ENCODE measurements around the gene CHSY1. TPM values are rescaled to one million over a fixed set of nuclear protein-coding genes. Genes with fewer than 3 reads are reported as not detected.

Gene CHSY1
- total RNA-seq, 2 experiments from 2014 or later = 5.8 to 6.7 TPM

DNA sequence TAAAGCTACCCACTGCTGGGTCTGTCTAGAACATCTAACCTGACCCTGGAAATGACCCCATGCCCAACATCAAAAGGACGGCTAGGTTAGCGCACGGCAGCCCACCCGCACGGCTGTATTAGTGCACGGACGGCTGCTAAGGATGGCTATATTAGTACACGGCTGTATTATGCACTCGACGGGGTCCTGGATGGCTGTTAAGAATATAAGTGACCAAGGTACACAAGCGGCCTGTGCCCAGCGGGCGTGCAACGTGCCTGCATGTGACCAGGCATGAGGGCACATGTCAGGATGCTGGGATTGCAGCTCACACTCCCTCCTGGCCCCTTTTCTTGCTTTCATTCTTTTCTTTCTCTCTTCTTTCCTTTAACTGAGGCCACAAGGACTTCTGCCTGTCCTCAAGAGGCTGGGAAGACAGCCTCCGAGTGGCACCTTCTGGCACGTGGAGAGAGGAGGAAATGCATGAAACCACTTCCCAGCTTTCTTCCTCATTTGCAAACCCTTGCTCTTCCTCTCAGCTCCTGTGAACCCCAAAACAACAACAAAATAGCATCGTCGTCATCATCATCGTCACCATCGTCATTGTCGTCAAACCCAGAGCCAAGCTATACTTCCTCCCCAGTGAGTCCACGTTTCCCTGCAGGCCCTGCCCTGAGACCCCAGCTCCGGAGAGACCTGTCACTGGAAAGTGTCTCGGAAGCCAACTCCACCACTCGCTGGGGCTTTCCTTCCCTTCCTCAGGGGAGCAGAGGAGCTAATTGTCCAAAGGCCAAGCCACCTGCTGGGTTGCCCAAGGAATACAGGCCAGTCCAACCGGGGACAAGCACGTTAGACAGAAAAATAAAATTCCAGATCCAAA, 101.8 kb downstream of the CHSY1 start:
- H3K4me1 Mint-ChIP-seq (ENCODE audit: low read depth) = peaks cover 6% of the 10 kb centered on the region
- Histone ChIP-seq H3K27ac (ENCODE audit: low read depth in 1 of 2, low read length in 2 of 2) (no peak overlapping the region), H3K27me3 (ENCODE audit: control insufficient read depth in 1 of 2, insufficient read depth in 2 of 2, low read length in 2 of 2) (peaks cover 0 to 2% of the 10 kb centered on the region in 2 experiments), H3K4me3 (ENCODE audit: low read length) (no peak overlapping the region), H3K36me3 (ENCODE audit: insufficient read depth, low read length) (no peaks in the 10 kb centered on the region), H3K9me3 (ENCODE audit: control insufficient read depth in 1 of 2, insufficient read depth in 1 of 2, low read length in 2 of 2) (peaks cover 0 to 4% of the 10 kb centered on the region in 2 experiments), H3K4me1 (ENCODE audit: insufficient read depth, low read length) (peaks cover 3% of the 10 kb centered on the region)
- POLR2A ChIA-PET = interaction anchor here (0.7 kb wide), 1 partner anchor 25 kb away, joined by 3 read pairs; no protein-coding TSS in a partner anchor
- H3K4me3 Mint-ChIP-seq = no peak overlapping the region
- no peaks in the 10 kb centered on the region for H3K36me3 Mint-ChIP-seq (ENCODE audit: low read depth)
- ATAC-seq (ENCODE audit: poor library complexity) (no peak), DNase-seq (no peak)
- H3K9me3 Mint-ChIP-seq = no peaks in the 10 kb centered on the region
- H3K27me3 Mint-ChIP-seq = no peaks in the 10 kb centered on the region
- H3K27ac Mint-ChIP-seq = no peak overlapping the region
- TF ChIP-seq, protein P1, sequence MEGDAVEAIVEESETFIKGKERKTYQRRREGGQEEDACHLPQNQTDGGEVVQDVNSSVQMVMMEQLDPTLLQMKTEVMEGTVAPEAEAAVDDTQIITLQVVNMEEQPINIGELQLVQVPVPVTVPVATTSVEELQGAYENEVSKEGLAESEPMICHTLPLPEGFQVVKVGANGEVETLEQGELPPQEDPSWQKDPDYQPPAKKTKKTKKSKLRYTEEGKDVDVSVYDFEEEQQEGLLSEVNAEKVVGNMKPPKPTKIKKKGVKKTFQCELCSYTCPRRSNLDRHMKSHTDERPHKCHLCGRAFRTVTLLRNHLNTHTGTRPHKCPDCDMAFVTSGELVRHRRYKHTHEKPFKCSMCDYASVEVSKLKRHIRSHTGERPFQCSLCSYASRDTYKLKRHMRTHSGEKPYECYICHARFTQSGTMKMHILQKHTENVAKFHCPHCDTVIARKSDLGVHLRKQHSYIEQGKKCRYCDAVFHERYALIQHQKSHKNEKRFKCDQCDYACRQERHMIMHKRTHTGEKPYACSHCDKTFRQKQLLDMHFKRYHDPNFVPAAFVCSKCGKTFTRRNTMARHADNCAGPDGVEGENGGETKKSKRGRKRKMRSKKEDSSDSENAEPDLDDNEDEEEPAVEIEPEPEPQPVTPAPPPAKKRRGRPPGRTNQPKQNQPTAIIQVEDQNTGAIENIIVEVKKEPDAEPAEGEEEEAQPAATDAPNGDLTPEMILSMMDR (IDR thresholded peaks at IDR 0.05) = no peak
- intact Hi-C loops (cut with DNase I, micrococcal nuclease) = no loop called here
- CTCF ChIA-PET = interaction anchor here (0.8 kb wide), 1 partner anchor 108 kb away, joined by 3 read pairs; no protein-coding TSS in a partner anchor

DNA sequence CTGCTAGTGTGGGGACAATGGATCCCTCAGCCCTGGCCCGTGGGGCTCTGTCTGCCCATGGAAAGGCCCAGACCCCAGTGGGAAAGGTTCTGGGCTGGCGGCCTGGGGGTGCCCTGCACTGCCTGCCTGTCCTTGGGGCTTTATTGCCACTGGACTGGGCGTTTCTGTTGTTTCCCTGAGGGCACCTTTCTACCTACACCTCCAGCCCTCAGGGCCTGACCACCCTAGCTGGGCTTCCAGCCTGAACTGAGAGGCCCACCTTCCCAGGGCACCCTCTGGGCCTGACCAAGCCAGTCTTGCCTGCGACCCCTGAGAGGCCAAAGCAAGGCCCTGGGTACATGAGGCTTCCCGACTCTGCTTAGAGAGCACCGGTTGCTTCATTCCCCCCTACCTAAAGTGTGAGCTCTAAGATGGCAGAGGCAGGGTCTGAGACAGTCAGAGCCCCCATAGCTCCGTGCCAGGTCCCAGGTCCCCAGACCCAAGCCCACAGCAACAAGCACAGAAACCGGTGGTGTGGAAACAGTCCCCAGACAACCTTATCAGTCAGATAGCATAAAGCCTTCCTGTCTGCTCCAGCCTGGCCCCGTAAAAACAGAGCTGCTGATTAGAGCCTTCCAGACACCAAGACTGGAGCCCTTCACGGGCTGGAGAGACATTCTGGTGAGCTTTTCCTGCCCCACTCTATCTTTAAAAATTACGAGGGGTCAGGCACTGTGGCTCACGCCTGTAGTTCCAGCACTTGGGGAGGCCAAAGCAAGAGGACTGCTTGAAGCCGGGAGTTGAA, 102.8 kb downstream of the CHSY1 start:
- H3K4me1 Mint-ChIP-seq (ENCODE audit: low read depth) = peaks cover 6% of the 10 kb centered on the region
- DNase-seq (no peak), ATAC-seq (ENCODE audit: poor library complexity) (no peak)
- H3K36me3 ChIP-seq (ENCODE audit: insufficient read depth, low read length) = no peaks in the 10 kb centered on the region
- peaks cover 0 to 4% of the 10 kb centered on the region in 2 experiments for H3K9me3 ChIP-seq (ENCODE audit: control insufficient read depth in 1 of 2, insufficient read depth in 1 of 2, low read length in 2 of 2)
- no peak overlapping the region for H3K27ac Mint-ChIP-seq
- H3K27me3 Mint-ChIP-seq = no peaks in the 10 kb centered on the region
- H3K4me3 Mint-ChIP-seq = no peak overlapping the region
- intact Hi-C loops (cut with DNase I, micrococcal nuclease) = no loop called here
- TF ChIP-seq, protein P1 (IDR thresholded peaks at IDR 0.05) = no peak
- POLR2A ChIA-PET = no interaction called here
- H3K4me1 ChIP-seq (ENCODE audit: insufficient read depth, low read length) = peaks cover 3% of the 10 kb centered on the region
- H3K27me3 ChIP-seq (ENCODE audit: control insufficient read depth in 1 of 2, insufficient read depth in 2 of 2, low read length in 2 of 2) = peaks cover 0 to 2% of the 10 kb centered on the region in 2 experiments
- no peaks in the 10 kb centered on the region for H3K36me3 Mint-ChIP-seq (ENCODE audit: low read depth)
- no peaks in the 10 kb centered on the region for H3K9me3 Mint-ChIP-seq
- CTCF ChIA-PET = no interaction called here
- H3K27ac ChIP-seq (ENCODE audit: low read depth in 1 of 2, low read length in 2 of 2) = no peak overlapping the region
- H3K4me3 ChIP-seq (ENCODE audit: low read length) = no peak overlapping the region

DNA sequence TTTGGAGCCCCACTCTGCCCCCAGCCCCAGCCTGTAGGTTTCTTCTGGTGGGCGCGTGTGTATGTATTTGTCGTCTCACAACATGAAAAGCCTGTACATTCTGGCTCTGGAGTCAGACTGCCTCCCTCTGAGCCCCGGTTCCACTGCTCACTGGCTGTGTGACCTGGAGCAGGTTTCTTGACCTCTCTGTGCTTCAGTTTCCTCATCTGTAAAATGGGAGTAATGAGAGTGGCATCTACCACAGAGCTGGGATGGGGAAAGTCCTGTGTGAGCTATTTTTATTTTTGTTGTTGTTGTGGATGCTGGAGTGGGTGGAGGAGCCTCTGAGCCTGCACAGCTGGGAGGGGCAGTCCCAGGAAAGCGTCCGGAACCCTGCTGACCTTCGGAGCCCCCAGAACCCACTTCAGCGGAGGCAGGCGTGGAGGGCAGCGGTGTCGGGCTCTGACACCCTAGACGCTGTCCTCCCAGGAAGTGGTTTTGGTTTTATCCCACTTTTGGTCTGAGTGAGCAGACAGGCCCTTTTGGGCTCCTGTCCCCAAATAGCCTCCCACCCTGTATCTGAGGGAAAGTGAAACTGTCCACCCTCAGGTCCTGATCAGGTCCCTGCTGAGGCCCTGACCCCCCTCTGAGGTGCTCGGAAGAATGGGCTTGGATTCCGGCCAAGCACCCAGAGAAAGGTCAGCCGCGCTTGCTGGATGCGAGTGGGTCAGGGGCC, 103.5 kb downstream of the CHSY1 start:
- POLR2A ChIA-PET = no interaction called here
- Histone ChIP-seq H3K27ac (ENCODE audit: low read depth in 1 of 2, low read length in 2 of 2) (no peak overlapping the region), H3K9me3 (ENCODE audit: control insufficient read depth in 1 of 2, insufficient read depth in 1 of 2, low read length in 2 of 2) (peaks cover 0 to 4% of the 10 kb centered on the region in 2 experiments), H3K4me3 (ENCODE audit: low read length) (no peak overlapping the region), H3K4me1 (ENCODE audit: insufficient read depth, low read length) (peaks cover 3% of the 10 kb centered on the region), H3K36me3 (ENCODE audit: insufficient read depth, low read length) (no peaks in the 10 kb centered on the region), H3K27me3 (ENCODE audit: control insufficient read depth in 1 of 2, insufficient read depth in 2 of 2, low read length in 2 of 2) (peaks cover 0 to 2% of the 10 kb centered on the region in 2 experiments)
- CTCF ChIA-PET = no interaction called here
- H3K4me3 Mint-ChIP-seq = no peak overlapping the region
- TF ChIP-seq, protein P1 (IDR thresholded peaks at IDR 0.05) = no peak
- intact Hi-C loops (cut with DNase I, micrococcal nuclease) = no loop called here
- H3K27me3 Mint-ChIP-seq = no peaks in the 10 kb centered on the region
- no peaks in the 10 kb centered on the region for H3K36me3 Mint-ChIP-seq (ENCODE audit: low read depth)
- ATAC-seq (ENCODE audit: poor library complexity) (no peak), DNase-seq (no peak)
- peaks cover 6% of the 10 kb centered on the region for H3K4me1 Mint-ChIP-seq (ENCODE audit: low read depth)
- no peaks in the 10 kb centered on the region for H3K9me3 Mint-ChIP-seq
- no peak overlapping the region for H3K27ac Mint-ChIP-seq
